SH-SY5Y (cell line): ENCODE measurements around the gene IPMK.

Source experiments
- GATA2 ChIP-seq: IDR thresholded peaks from 2 replicates; pipeline ENCODE4 v1.6.1; 2011; ENCODE audit warnings: mild to moderate bottlenecking, low read depth, low read length
- GATA3 ChIP-seq: IDR thresholded peaks from 2 replicates; pipeline ENCODE4 v1.6.1; 2011; ENCODE audit warnings: low read depth, mild to moderate bottlenecking, low read length, moderate library complexity

DNA sequence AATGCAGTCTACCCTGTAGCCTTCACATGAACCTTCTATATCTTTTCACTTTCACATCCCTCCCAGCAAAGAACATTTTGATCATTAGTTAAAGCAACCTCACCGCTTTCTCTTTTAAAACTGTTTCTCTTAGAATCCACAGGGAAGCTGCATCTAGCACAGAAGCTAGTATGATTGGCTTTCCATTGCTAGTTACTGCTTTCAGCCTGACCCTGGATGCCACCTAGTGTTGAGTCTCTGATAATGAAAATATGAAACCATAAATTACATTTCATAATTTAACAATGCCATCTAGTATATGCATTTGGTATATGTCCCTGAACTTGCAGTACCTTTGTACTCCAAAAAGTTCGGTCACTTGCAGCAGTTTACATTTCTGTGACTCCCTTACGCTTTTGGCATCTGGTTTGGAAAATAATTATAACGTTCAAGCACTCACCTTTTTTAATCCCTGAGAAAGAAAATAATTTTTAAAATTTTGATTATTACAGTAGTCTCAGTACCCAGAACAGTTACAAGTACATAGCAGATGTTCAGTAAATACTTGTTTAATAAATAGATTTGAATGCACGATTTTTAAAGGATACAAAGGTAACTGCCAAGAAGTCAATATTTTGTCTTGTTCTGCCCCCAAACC, 24.0 kb upstream of the IPMK start:
- no peak for TF ChIP-seq GATA2
- no peak for TF ChIP-seq GATA3
